ENCODE measurements around the gene LRP8.

GRCh38 chr1:53349369-53349835, 21.5 kb upstream of the LRP8 start:
- no peak for TF ChIP-seq CTCF (IDR thresholded peaks at IDR 0.05)
- TF ChIP-seq POLR2A (IDR thresholded peaks at IDR 0.05), result no peak
- TF ChIP-seq EP300 (IDR thresholded peaks at IDR 0.05), result no peak

Measured in stomach (tissue), 4 donors.